Upper lobe of left lung (tissue), 6 donors: ENCODE measurements around the gene CYP2F1. TPM values are rescaled to one million over a fixed set of nuclear protein-coding genes. Genes with fewer than 3 reads are reported as not detected.

Experiments
- ATAC-seq, 2 donors: fragments of 200-7000 bp; cut with Tn5 transposase; one replicate each; pipeline ENCODE4 v1.9.1; 2022; ENCODE audit warnings: mild to moderate bottlenecking in 2 of 2, moderate library complexity in 2 of 2; ENCODE audit not compliant: low FRiP score in 2 of 2
- DNase-seq, 2 donors: peaks; one replicate each; pipeline ENCODE4 v3.0.0-alpha.2; 2019 to 2020
- H3K27ac ChIP-seq, 4 donors: fragments of 200-600 bp; sonication (generic); one replicate each; pipeline ENCODE4 v1.5.1; 2016 to 2019
- H3K27me3 ChIP-seq, 4 donors: fragments of 200-600 bp; sonication (generic); one replicate each; pipeline ENCODE4 v1.5.1; 2017 to 2019
- H3K36me3 ChIP-seq, 4 donors: fragments of 200-600 bp; sonication (generic); one replicate each; pipeline ENCODE4 v1.5.1; 2016 to 2019
- H3K4me1 ChIP-seq, 4 donors: fragments of 200-600 bp; sonication (generic); one replicate each; pipeline ENCODE4 v1.5.1; 2018 to 2019
- H3K4me3 ChIP-seq, 4 donors: fragments of 200-600 bp; sonication (generic); one replicate each; pipeline ENCODE4 v1.5.1; 2017 to 2019; ENCODE audit warnings: mild to moderate bottlenecking in 2 of 4, moderate library complexity in 1 of 4
- H3K9me3 ChIP-seq, 4 donors: fragments of 200-600 bp; sonication (generic); one replicate each; pipeline ENCODE4 v1.5.1; 2018 to 2019
- EP300 ChIP-seq, 4 donors: sonication (generic); formaldehyde crosslinking; IDR thresholded peaks; one replicate each; pipeline ENCODE4 v1.5.1; 2017; ENCODE audit warnings: antibody characterized with exemption in 4 of 4, control low read depth in 2 of 4
- POLR2A ChIP-seq, 4 donors: fragments of 450-650 bp; IDR thresholded peaks; one replicate each; pipeline ENCODE4 v1.5.1; 2016 to 2017; ENCODE audit warnings: antibody characterized with exemption in 4 of 4, mild to moderate bottlenecking in 2 of 4
- WGBS, 2 donors: methylation state at CpG; one replicate each; pipeline ENCODE4 v1.1.5; 2017 to 2018; 5-methylcytosine and 5-hydroxymethylcytosine counted together
- total RNA-seq, 6 donors: library from RNA; depleted of rRNA in 4 of 6; stranded (reverse); fragments of >200 nt in 4 of 6; gene quantifications; one replicate each; pipeline versions ENCODE4 v1.1.0 to v1.2.1, GENCODE V29; 2016 to 2021
- donor health status: DM: no; HTN: no; CAD: no; lungs with moderate emphysema.
- donor health status: DM: no; HTN: yes; CAD: no; lungs with severe emphysema.

The CYP2F1 gene
- total RNA-seq, 6 donors from 2014 or later, result 0.61 to 16.6 (median 2.8) TPM; not detected in 2

DNA sequence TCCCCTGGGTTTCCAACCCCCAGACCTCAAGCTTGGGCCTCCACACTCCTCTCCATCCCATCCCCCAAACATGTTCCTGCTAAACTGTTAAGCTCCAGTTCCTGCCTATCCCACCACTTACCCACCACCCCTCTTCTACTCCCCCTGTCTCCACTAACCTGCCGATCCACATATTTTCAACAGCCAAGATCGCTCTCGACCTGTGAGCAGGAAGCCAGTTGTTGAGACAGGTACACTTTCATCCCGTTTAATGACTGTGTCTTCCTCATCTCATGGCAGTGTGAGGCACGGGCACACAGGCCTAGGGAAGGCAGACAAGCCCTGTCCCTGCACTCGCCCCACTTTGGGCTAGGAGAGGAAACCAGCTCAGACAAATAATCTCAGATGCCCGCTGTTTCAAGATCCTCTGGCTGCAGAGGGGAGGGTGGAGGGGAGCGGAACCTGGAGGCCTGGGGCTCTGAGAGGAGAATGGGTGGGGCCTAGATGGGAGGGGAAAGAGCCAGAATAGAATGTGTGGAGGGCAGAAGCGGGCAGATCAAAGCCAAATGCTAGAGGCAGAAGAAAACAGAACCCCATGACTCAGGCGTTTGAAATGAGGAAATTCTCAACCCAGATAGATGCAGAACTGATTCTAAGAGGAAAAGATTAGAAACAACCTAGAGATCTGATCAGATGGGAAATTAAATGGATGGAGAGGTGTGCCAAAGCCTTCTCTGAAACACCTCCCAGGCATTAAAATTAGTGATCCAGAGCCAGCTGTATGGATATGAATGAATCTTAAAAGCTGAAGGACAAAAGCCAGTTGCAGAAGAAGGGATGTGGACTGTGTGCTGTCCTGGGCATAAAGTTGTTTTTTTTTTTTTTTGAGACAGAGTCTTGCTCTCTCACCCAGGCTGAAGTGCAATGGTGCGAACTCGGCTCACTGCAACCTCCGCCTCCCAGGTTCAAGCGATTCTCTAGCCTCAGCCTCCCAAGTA, 61.9 kb downstream of the CYP2F1 start:
- H3K4me1 ChIP-seq, result peaks cover 0 to 29% (median 15%) of the 10 kb centered on the region in 4 donors
- peak overlapping the region; percentile 29 to 81 (median 74) for H3K27ac ChIP-seq
- H3K36me3 ChIP-seq, result no peaks in the 10 kb centered on the region
- ATAC-seq (peak; percentile 93 to 94), DNase-seq (peak in 1 of 2 donors; percentile 86)
- no peaks in the 10 kb centered on the region for H3K9me3 ChIP-seq
- H3K4me3 ChIP-seq, result peak overlapping the region in 3 of 4 donors; percentile 8 to 26 (median 19)
- H3K27me3 ChIP-seq, result no peaks in the 10 kb centered on the region
- 25 to 28% methylated on average over 14 of the region's 14 CpGs for WGBS, 2 donors
- no peak for TF ChIP-seq EP300 (IDR thresholded peaks at IDR 0.05)
- peak in 1 of 4 donors; percentile 52 for TF ChIP-seq POLR2A (IDR thresholded peaks at IDR 0.05)

Other genes starting within 250 kb of the CYP2F1 start
- 1 to 10 TPM in 1 of 6 donors, under 1 TPM in 2, not detected in 3; 0.59 to 1.8 (median 0.71) TPM for gene CYP2A7, start 232.2 kb upstream of the CYP2F1 start, total RNA-seq
- gene CYP2B6, start 123.2 kb upstream of the CYP2F1 start, total RNA-seq, result 1 to 10 TPM in 1 of 6 donors, under 1 TPM in 1, not detected in 4; 0.34 to 1.8 TPM
- 1 to 10 TPM in 2 of 6 donors, not detected in 4; 1.3 to 2.8 TPM for gene CYP2A13, start 26.0 kb upstream of the CYP2F1 start, total RNA-seq
- gene CYP2S1, start 78.8 kb downstream of the CYP2F1 start, total RNA-seq, result 10 to 100 TPM in 4 of 6 donors, 1 to 10 TPM in 2; 5.2 to 40.6 (median 20.1) TPM
- 10 to 100 TPM; 28.4 to 96.9 (median 71.7) TPM for gene AXL, start 104.8 kb downstream of the CYP2F1 start, total RNA-seq
- gene HNRNPUL1, start 149.9 kb downstream of the CYP2F1 start, total RNA-seq, result 100 to 1,000 TPM; 152 to 351 (median 211) TPM
- gene CCDC97, start 195.7 kb downstream of the CYP2F1 start, total RNA-seq, result 10 to 100 TPM; 22.0 to 36.7 (median 27.0) TPM
- 100 to 1,000 TPM in 2 of 6 donors, 10 to 100 TPM in 4; 28.5 to 138 (median 76.8) TPM for gene TGFB1, start 239.5 kb downstream of the CYP2F1 start, total RNA-seq
- gene B9D2, start 249.7 kb downstream of the CYP2F1 start, total RNA-seq, result 10 to 100 TPM in 3 of 6 donors, 1 to 10 TPM in 2, not detected in 1; 7.0 to 17.2 (median 10.3) TPM